ENCODE data around the gene MRPL38. TPM values are rescaled to one million over a fixed set of nuclear protein-coding genes. Genes with fewer than 3 reads are reported as not detected.
A peak's percentile ranks its signal among the peaks of the same experiment; 100 is the strongest.

MRPL38 gene
- total RNA-seq, 1 donor from 2014 or later = 31.9 TPM

DNA sequence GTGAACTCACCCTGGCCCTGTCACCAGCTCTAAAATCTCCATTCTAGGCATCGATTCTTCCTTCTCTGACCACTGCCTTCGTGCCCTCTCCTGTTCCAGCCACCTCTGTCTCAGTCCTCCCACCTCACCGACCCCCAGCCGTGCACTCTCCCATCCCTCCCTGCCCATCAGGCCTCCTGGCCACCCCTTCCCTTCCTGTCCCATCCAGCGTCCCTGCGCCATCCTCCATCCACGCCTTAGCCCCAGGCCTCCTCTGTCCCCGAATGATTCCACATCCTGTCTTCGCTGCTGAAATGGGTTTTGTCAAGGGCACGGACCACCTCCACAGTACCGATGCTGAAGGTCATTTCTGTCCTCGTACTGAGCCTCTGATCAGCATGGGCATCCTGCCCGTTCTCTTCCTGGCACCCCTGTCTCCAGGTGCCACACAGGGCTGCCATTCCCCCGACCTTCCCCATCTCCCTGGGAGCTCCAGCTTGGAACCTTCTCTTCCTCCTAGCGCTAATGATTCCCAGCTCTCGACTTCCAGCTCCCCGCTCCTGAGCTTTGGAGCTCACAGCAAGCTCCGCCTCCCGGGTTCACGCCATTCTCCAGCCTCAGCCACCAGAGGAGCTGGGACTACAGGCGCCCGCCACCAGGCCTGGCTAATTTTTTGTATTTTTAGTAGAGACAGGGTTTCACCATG, 10.5 kb downstream of the MRPL38 start:
- intact Hi-C loops (cut with DNase I) = no loop called here
- no peak for DNase-seq (ENCODE audit: low spot score in 2 of 2)
- TF ChIP-seq, protein P1, sequence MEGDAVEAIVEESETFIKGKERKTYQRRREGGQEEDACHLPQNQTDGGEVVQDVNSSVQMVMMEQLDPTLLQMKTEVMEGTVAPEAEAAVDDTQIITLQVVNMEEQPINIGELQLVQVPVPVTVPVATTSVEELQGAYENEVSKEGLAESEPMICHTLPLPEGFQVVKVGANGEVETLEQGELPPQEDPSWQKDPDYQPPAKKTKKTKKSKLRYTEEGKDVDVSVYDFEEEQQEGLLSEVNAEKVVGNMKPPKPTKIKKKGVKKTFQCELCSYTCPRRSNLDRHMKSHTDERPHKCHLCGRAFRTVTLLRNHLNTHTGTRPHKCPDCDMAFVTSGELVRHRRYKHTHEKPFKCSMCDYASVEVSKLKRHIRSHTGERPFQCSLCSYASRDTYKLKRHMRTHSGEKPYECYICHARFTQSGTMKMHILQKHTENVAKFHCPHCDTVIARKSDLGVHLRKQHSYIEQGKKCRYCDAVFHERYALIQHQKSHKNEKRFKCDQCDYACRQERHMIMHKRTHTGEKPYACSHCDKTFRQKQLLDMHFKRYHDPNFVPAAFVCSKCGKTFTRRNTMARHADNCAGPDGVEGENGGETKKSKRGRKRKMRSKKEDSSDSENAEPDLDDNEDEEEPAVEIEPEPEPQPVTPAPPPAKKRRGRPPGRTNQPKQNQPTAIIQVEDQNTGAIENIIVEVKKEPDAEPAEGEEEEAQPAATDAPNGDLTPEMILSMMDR (IDR thresholded peaks at IDR 0.05) = no peak
- H3K4me3 ChIP-seq = no peak overlapping the region
- H3K27me3 ChIP-seq = no peaks in the 10 kb centered on the region
- no peaks in the 10 kb centered on the region for H3K9me3 ChIP-seq
- H3K36me3 ChIP-seq = peaks cover 30 to 42% of the 10 kb centered on the region in 2 donors
- peak overlapping the region; percentile 92 to 96 for H3K27ac ChIP-seq
- H3K4me1 ChIP-seq = peaks cover 0 to 21% of the 10 kb centered on the region in 2 donors

DNA sequence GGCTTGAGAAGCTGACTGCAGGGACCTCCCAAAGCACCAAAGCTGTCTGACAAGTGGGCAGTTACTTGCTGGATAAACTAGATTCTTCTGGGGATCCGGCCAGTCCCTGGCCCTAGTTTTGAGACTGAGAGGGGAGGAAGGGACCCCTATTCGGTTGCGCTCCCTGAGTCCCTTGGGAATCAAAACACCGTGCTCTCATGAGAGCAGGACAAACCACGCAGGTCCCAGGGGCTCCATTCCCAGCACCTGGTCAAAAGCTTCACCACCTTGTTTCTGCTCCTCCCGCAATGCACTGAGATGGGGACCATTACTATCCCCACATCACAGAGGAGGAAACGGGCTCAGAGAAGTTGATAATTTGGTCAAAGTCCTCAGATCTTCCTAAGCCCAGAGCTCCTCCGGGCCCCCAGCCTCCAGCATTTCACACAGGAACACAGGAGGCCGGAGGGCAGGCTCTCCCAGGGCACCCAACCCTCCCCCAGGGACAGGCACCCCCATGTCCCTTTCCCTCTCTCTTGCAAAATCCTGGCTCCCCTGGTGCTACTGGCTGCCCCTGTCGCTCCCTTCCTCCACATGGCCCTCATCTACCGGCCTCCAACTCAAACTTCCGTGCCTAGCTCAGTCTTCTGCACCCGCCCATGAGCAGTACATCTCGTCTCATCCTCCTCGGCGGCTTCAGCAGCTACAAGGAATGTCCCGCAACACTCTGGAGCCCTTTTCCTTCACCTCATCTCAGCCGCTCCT, 11.2 kb downstream of the MRPL38 start:
- no peak overlapping the region for H3K27ac ChIP-seq
- TF ChIP-seq, protein P1 (IDR thresholded peaks at IDR 0.05) = no peak
- no peaks in the 10 kb centered on the region for H3K9me3 ChIP-seq
- intact Hi-C loops (cut with DNase I) = no loop called here
- no peak for DNase-seq (ENCODE audit: low spot score in 2 of 2)
- no peak overlapping the region for H3K4me3 ChIP-seq
- no peaks in the 10 kb centered on the region for H3K27me3 ChIP-seq
- H3K36me3 ChIP-seq = peaks cover 23 to 35% of the 10 kb centered on the region in 2 donors
- H3K4me1 ChIP-seq = peaks cover 0 to 21% of the 10 kb centered on the region in 2 donors

DNA sequence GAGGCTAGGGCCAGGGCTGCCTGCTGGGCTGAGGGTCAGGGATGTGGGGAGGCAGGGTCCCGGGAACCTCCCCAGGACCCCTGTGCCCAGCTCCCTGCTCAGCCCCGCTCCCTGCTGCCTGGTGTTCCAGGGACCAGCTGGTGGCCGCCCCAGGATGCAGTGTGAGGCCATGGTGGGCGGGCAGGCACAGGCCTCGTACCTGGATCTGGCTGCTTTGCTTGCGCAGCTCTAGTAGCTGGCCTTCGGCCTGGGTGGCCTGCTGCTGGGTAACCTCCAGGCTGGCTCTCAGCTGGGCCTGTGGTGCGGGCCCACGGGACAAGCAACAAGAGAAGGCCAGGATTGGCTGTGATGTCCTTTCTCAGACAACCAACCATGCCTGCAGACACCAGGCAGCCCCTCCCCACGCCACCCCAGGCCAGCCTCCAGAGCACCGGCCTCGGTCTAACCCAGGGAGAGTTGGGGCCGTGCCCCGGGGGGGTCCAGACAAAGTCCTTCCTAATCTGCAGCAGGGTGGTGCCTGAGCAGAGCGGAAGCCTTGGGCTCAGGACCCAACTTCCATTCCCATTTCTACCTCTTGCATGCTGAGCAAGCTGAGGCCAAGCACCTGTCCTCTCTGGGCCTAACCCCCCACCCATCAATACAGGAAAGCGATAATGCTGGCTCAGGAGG, 12.0 kb downstream of the MRPL38 start:
- no peak overlapping the region for H3K27ac ChIP-seq
- peaks cover 0 to 21% of the 10 kb centered on the region in 2 donors for H3K4me1 ChIP-seq
- no peak for DNase-seq (ENCODE audit: low spot score in 2 of 2)
- TF ChIP-seq, protein P1 (IDR thresholded peaks at IDR 0.05) = no peak
- H3K9me3 ChIP-seq = no peaks in the 10 kb centered on the region
- intact Hi-C loops (cut with DNase I) = no loop called here
- no peak overlapping the region for H3K4me3 ChIP-seq
- peaks cover 20 to 32% of the 10 kb centered on the region in 2 donors for H3K36me3 ChIP-seq
- H3K27me3 ChIP-seq = no peaks in the 10 kb centered on the region

DNA sequence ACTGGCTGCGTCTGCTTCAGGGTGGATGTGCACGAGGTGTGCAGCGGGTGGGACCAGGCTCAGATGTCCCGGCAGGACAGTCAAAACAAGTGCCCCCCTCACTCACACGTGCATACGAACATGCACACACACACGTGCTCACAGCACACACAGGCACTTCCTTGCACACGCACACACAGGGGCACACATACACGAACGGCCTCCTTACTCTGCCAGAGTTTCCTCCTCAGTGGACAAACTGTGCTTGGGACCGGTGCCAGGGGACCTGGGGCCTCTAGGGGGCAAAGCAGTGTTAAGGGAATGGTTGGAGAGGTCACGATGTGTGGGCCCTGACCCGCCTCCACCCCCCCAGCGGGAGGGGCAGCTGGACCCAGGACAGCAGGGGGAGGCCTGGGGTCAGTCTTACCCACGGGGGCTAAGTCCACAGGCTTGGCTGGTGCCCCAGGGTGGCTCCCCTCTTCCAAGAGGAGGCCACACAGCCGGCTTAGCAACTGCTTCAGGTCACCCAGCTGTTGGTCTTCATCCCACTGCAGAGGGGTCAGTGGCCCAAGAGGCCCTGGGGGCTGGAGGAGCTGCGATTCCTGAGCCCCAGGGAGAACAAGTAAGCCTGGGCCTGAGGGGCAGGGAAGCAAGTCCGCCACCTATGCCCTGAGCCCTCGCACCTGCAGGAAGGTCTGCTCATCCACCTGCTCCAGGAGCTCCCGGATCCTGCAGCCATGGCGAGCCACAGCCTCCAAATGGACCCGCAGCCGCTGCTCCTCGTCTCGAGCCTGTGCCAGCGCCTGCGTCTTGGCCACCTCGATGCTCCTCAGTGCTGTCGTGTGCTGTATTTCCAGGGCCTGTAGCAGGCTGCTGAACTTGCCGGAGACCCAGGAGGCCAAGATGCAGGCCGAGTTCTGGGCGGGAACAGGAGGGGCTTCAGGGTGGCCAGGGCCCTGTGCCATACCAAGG, 12.8 kb downstream of the MRPL38 start:
- Histone ChIP-seq H3K27me3 (no peaks in the 10 kb centered on the region), H3K36me3 (peaks cover 20 to 32% of the 10 kb centered on the region in 2 donors), H3K4me1 (peaks cover 0 to 18% of the 10 kb centered on the region in 2 donors), H3K9me3 (no peaks in the 10 kb centered on the region), H3K27ac (no peak overlapping the region), H3K4me3 (no peak overlapping the region)
- intact Hi-C loops (cut with DNase I) = no loop called here
- no peak for DNase-seq (ENCODE audit: low spot score in 2 of 2)
- TF ChIP-seq, protein P1 (IDR thresholded peaks at IDR 0.05) = no peak

DNA sequence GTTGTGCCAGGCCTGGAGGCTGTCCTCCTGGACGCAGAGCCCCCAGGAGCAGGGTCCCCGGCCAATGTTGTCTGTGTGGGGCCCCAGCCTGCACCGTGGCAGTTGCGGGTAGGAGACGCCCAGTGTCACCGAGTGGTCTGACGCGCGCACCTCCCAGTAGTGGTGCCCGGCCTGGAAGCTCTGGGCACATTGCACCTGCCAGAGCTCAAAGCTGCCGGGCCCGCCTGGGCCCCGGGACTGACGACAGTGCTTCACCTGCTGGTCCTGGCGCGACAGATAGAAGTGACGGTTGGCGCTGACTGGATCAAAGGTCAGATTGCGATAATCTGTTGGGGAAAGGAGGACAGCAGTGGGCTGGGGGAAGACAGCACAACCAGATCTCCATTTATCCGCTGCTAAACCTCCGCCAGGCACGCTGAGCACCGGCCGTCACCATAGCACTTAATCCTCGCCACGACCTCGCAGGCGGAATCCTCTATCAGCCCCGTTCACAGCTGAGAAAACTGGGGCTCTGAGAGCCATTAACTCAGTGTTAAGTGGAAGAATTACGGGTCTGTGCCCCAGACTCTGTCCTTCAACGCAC, 13.6 kb downstream of the MRPL38 start:
- H3K27me3 ChIP-seq = no peaks in the 10 kb centered on the region
- intact Hi-C loops (cut with DNase I) = no loop called here
- peaks cover 20 to 32% of the 10 kb centered on the region in 2 donors for H3K36me3 ChIP-seq
- no peak overlapping the region for H3K27ac ChIP-seq
- peaks cover 0 to 18% of the 10 kb centered on the region in 2 donors for H3K4me1 ChIP-seq
- TF ChIP-seq, protein P1 (IDR thresholded peaks at IDR 0.05) = no peak
- no peak for DNase-seq (ENCODE audit: low spot score in 2 of 2)
- H3K4me3 ChIP-seq = no peak overlapping the region
- H3K9me3 ChIP-seq = no peaks in the 10 kb centered on the region
